OCI-LY1 (cell line): ENCODE measurements around the gene MAP4.

Source experiments
- EZH2 ChIP-seq: fragments of 200-600 bp; sonication (generic), shearing (Covaris generic); IDR thresholded peaks from 2 replicates; pipeline ENCODE4 v1.8.0; 2017; ENCODE audit warnings: borderline replicate concordance, mixed run types, mild to moderate bottlenecking, antibody characterized with exemption, low read length, moderate library complexity, mixed read lengths
- TF ChIP-seq, protein P1 (sequence below): fragments of 200-600 bp; sonication (generic), shearing (Covaris generic); IDR thresholded peaks from 2 replicates; pipeline ENCODE4 v1.5.1; 2017; ENCODE audit warnings: mild to moderate bottlenecking, antibody characterized with exemption, low read length, moderate library complexity, mixed read lengths

DNA sequence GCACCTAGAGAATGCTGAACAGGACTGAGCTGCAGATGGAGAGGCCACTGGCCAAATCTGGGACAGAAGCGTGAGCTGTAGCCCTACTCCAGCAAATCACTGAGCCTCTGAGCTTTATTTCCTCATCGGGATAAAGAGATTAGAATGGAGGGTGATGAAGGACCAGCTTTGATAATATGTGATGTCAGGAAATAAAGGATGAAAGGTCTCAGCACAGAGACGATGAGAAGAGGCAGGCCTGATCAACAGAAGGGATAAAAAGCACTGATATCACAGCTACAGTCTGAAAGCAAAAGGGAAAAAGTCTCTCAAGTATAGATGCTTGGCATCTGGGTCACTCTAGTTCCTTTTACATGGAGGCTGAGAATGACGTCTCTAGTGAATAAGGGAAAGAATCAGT is 143.3 kb downstream of the MAP4 start:
- TF ChIP-seq, protein P1, sequence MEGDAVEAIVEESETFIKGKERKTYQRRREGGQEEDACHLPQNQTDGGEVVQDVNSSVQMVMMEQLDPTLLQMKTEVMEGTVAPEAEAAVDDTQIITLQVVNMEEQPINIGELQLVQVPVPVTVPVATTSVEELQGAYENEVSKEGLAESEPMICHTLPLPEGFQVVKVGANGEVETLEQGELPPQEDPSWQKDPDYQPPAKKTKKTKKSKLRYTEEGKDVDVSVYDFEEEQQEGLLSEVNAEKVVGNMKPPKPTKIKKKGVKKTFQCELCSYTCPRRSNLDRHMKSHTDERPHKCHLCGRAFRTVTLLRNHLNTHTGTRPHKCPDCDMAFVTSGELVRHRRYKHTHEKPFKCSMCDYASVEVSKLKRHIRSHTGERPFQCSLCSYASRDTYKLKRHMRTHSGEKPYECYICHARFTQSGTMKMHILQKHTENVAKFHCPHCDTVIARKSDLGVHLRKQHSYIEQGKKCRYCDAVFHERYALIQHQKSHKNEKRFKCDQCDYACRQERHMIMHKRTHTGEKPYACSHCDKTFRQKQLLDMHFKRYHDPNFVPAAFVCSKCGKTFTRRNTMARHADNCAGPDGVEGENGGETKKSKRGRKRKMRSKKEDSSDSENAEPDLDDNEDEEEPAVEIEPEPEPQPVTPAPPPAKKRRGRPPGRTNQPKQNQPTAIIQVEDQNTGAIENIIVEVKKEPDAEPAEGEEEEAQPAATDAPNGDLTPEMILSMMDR: no peak
- TF ChIP-seq EZH2: no peak
